ENCODE results near the gene CAMKV. TPM values are rescaled to one million over a fixed set of nuclear protein-coding genes. Genes with fewer than 3 reads are reported as not detected.

CAMKV gene
- total RNA-seq, 1 donor from 2014 or later: 12.1 TPM

DNA sequence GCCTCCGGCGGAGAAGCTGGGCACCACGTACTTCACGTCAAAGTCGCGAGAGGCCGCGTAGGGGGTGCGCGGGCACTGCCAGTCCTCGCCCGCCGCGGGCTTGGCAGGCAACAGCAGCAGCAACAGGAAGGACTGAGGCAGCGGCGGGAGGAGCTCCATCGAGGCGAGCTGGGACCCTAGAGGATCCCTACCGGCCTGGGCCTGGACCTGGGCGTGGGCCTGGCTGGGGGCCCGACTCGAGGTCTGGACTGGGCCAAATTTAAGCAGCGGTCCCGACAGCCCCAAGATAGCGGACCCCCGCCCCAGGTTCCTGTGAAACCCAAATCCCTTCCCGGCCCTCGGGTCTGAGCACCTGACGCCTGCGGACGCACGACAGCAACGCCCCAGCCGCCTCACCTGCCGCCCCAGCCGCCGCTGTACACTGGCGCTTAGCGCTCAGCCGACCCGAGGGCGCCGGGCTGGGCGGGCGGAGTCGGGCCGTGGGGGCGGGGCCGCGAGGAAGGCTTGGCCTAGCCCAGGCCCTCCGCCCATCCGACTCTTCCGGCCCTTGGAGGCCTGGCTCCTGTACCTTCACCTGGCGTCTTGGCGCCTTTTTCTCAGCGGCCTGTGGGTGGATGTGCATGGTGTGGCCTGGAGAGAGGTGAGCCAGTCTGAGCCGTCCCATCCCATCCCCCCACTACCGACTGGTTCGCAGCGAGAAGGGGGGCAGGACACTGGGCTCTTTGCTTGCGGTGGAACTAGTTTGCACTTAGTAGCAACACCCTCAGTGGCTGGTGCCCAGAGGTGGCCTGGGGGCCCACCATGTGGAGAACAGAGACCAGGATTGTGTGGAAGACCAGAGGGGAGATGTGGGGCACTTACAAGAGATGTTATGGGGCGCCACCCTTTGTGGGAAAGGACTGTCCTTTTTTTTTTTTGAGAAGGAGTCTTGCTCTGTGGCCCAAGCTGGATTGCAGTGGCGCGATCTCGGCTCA lies 34.0 kb upstream of the CAMKV start, which contains the start of gene MST1R:
TSS of gene MST1R (minus strand) at position 423 of the 974 bp plus-strand sequence. CDS start at position 159, 264 bp downstream.
- Histone ChIP-seq H3K36me3 (no peaks in the 10 kb centered on the region), H3K79me2 (ENCODE audit: low read depth) (no peaks in the 10 kb centered on the region), H4K20me1 (ENCODE audit: low read depth) (no peaks in the 10 kb centered on the region), H3K9me3 (ENCODE audit: low read depth) (no peaks in the 10 kb centered on the region), H3K4me2 (peak within 1 kb of the TSS; percentile 70), H3K4me3 (peak within 1 kb of the TSS; percentile 24), H3F3A (ENCODE audit: low read depth) (peaks cover 7% of the 10 kb centered on the region), H3K4me1 (peaks cover 3% of the 10 kb centered on the region), H3K27me3 (peaks cover 6% of the 10 kb centered on the region), H3K9ac (no peak within 1 kb of the TSS), H2AFZ (replicated peaks) (peak within 1 kb of the TSS; percentile 93), H3K27ac (no peak within 1 kb of the TSS)
- Mint-ChIP-seq H3K36me3 (no peaks in the 10 kb centered on the region), H3K27me3 (ENCODE audit: insufficient read depth, low read depth) (no peaks in the 10 kb centered on the region), H3K9me3 (no peaks in the 10 kb centered on the region), H3K27ac (no peak within 1 kb of the TSS), H3K4me1 (peaks cover 9% of the 10 kb centered on the region), H3K4me3 (peak within 1 kb of the TSS; percentile 73)
- peak; percentile 89 for DNase-seq (ENCODE audit: low spot score)
- TF ChIP-seq EZH2 (IDR thresholded peaks at IDR 0.05): no peak
- TF ChIP-seq EZH2phosphoT487 (IDR thresholded peaks at IDR 0.05): no peak
- TF ChIP-seq, protein P1, sequence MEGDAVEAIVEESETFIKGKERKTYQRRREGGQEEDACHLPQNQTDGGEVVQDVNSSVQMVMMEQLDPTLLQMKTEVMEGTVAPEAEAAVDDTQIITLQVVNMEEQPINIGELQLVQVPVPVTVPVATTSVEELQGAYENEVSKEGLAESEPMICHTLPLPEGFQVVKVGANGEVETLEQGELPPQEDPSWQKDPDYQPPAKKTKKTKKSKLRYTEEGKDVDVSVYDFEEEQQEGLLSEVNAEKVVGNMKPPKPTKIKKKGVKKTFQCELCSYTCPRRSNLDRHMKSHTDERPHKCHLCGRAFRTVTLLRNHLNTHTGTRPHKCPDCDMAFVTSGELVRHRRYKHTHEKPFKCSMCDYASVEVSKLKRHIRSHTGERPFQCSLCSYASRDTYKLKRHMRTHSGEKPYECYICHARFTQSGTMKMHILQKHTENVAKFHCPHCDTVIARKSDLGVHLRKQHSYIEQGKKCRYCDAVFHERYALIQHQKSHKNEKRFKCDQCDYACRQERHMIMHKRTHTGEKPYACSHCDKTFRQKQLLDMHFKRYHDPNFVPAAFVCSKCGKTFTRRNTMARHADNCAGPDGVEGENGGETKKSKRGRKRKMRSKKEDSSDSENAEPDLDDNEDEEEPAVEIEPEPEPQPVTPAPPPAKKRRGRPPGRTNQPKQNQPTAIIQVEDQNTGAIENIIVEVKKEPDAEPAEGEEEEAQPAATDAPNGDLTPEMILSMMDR (IDR thresholded peaks at IDR 0.05): no peak

DNA sequence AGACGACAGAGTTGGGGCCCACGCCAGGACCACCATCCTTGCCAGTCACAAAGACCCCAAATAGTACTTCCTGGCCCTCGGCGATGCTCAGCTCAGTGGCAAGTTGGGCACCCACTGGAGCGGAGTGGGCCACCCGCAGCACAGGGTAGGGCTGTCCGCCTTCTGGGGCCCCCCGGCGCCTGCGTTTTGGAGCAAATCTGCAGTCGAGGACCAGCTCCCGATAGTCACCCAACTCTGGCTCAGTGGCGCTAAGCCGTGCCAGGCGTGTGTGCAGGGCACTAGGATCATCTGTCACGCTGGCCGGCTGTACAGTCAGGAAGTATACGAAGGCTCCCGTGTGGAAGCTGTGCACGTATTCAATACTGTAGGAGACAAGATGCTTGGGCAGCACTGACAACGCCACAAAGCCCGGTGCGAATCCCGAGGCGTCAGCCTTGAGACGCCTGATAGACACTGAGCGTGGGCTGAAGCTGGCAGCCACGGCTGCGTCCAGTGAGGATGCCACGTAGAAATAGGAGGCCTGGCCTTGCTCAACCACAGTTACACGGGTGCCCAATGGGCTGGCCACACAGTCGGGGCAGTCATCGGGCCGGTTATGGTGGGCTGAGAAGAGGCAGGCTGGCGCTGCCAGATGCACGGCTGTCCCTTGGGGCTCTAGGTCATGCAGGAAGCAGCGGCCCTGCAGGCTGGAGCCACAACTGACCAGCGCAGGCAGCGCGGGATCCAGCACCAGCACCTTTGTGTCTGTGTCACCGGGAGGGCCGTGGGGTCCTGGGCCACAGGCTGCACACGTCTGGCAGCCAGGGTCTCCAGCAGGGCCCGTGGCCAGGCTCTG lies 33.0 kb upstream of the CAMKV start:
- H3K4me3 Mint-ChIP-seq: no peak overlapping the region
- TF ChIP-seq EZH2phosphoT487 (IDR thresholded peaks at IDR 0.05): no peak
- no peak for TF ChIP-seq EZH2 (IDR thresholded peaks at IDR 0.05)
- TF ChIP-seq, protein P1 (IDR thresholded peaks at IDR 0.05): no peak
- H3K9me3 ChIP-seq (ENCODE audit: low read depth): no peaks in the 10 kb centered on the region

DNA sequence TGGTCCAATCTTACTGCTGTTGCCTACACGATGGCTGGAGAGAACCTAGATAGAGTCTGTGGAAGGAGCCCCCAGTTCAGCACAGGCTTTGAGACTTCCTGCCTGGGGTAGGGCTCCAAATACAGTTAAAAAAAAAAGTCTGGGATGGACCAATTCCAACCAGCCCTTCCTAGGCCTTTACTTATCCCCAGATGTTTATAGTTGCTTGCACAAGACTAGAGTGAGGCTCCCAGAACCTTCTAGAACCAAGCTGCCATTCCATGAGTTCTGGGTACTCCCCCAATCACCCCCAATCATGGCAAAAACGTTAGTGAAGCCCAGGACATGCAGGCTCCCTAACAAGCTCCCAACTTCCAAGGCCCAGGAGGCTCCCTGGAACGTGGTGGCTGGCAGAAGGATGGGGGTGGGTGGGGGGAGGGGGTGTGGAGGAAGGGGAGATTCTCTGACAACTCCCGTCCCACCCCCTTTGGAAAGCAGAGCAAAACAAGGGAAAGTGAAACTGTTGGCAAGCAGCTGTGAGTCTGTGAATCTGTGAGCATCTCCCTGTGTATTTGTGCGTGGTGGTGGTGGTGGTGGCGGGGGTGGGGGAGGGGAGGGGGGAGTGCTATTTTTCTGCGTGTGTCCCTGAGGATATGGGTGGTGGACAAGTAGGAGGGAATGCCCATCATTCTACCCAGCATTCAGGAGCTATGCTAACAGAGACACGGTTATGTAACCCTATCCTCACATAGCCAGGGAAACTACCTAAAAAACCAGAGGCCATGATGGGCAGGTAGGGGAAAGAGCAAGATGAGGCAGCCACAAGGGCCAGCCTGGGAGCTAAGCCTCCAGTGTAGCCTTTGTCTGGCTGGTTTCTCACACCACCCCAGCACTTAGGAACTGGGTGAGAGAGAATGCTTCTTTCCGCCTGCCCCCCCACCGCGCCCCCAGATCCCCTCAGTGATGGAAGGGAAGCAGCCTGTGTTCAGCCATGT lies 31.9 kb upstream of the CAMKV start:
- no peaks in the 10 kb centered on the region for H3K9me3 ChIP-seq (ENCODE audit: low read depth)
- H4K20me1 ChIP-seq (ENCODE audit: low read depth): no peaks in the 10 kb centered on the region
- Mint-ChIP-seq H3K27me3 (ENCODE audit: insufficient read depth, low read depth) (peaks cover 5% of the 10 kb centered on the region), H3K36me3 (no peaks in the 10 kb centered on the region), H3K9me3 (no peaks in the 10 kb centered on the region), H3K27ac (no peak overlapping the region), H3K4me1 (peaks cover 9% of the 10 kb centered on the region), H3K4me3 (no peak overlapping the region)
- H3K4me2 ChIP-seq: no peak overlapping the region
- H3K9ac ChIP-seq: no peak overlapping the region
- H3K4me1 ChIP-seq: peaks cover 3% of the 10 kb centered on the region
- no peaks in the 10 kb centered on the region for H3K79me2 ChIP-seq (ENCODE audit: low read depth)
- no peak overlapping the region for H2AFZ ChIP-seq (replicated peaks)
- H3K4me3 ChIP-seq: no peak overlapping the region
- DNase-seq (ENCODE audit: low spot score): no peak
- no peak overlapping the region for H3K27ac ChIP-seq
- no peak for TF ChIP-seq EZH2 (IDR thresholded peaks at IDR 0.05)
- TF ChIP-seq, protein P1 (IDR thresholded peaks at IDR 0.05): no peak
- no peak for TF ChIP-seq EZH2phosphoT487 (IDR thresholded peaks at IDR 0.05)
- H3K36me3 ChIP-seq: no peaks in the 10 kb centered on the region
- peaks cover 7% of the 10 kb centered on the region for H3F3A ChIP-seq (ENCODE audit: low read depth)
- peaks cover 6% of the 10 kb centered on the region for H3K27me3 ChIP-seq

More for the DNA sequence above, 33.0 kb upstream of the CAMKV start:
- Histone ChIP-seq H3K4me2 (no peak overlapping the region), H3K36me3 (no peaks in the 10 kb centered on the region), H3K79me2 (ENCODE audit: low read depth) (no peaks in the 10 kb centered on the region), H3K4me1 (peaks cover 3% of the 10 kb centered on the region), H4K20me1 (ENCODE audit: low read depth) (no peaks in the 10 kb centered on the region), H3F3A (ENCODE audit: low read depth) (peaks cover 7% of the 10 kb centered on the region), H3K9ac (no peak overlapping the region), H3K27ac (no peak overlapping the region), H3K4me3 (no peak overlapping the region), H2AFZ (replicated peaks) (no peak overlapping the region), H3K27me3 (peaks cover 6% of the 10 kb centered on the region)
- no peaks in the 10 kb centered on the region for H3K36me3 Mint-ChIP-seq
- DNase-seq (ENCODE audit: low spot score): no peak
- peaks cover 9% of the 10 kb centered on the region for H3K4me1 Mint-ChIP-seq
- H3K27ac Mint-ChIP-seq: no peak overlapping the region
- H3K9me3 Mint-ChIP-seq: no peaks in the 10 kb centered on the region
- H3K27me3 Mint-ChIP-seq (ENCODE audit: insufficient read depth, low read depth): peaks cover 5% of the 10 kb centered on the region
